Measurements from ENCODE around the gene AURKA.
"Not testable (repeated sequence)": the region's sequence is repeated elsewhere in the genome, so short reads cannot be mapped to it uniquely, and the experiment has no call there.

Gene AURKA

GRCh38 chr20:56359212-56360132 is 32.5 kb downstream of the AURKA start:
- peak; percentile 85 for DNase-seq (ENCODE audit: low read depth, low spot score)

- DNase-seq (ENCODE audit: low read depth, low spot score), result peak; percentile 95
These were observed 33.3 kb downstream of the AURKA start, which contains the start of gene FAM210B for GRCh38 chr20:56358600-56359211. FAM210B (plus strand) TSS chr20:56358974; CDS start chr20:56359006, 32 bp downstream.

GRCh38 chr20:56358070-56358469 is 33.9 kb downstream of the AURKA start:
- no peak for DNase-seq (ENCODE audit: low read depth, low spot score)

GRCh38 chr20:56353356-56353755 is 38.7 kb downstream of the AURKA start:
- DNase-seq (ENCODE audit: low read depth, low spot score), result no peak

- DNase-seq (ENCODE audit: low read depth, low spot score), result no peak
These were observed 39.5 kb downstream of the AURKA start for GRCh38 chr20:56352345-56353055.

GRCh38 chr20:56350842-56351241 is 41.2 kb downstream of the AURKA start:
- no peak for DNase-seq (ENCODE audit: low read depth, low spot score)

- no peak for DNase-seq (ENCODE audit: low read depth, low spot score)
These were observed 43.3 kb downstream of the AURKA start for GRCh38 chr20:56348746-56349145.

- DNase-seq (ENCODE audit: low read depth, low spot score), result no peak
These were observed 43.7 kb downstream of the AURKA start for GRCh38 chr20:56348305-56348693.

GRCh38 chr20:56347628-56348304 is 44.2 kb downstream of the AURKA start:
- DNase-seq (ENCODE audit: low read depth, low spot score), result peak; percentile 65

GRCh38 chr20:56345911-56346310 is 46.1 kb downstream of the AURKA start:
- DNase-seq (ENCODE audit: low read depth, low spot score), result no peak

GRCh38 chr20:56343861-56344381 is 48.1 kb downstream of the AURKA start:
- peak; percentile 91 for DNase-seq (ENCODE audit: low read depth, low spot score)

GRCh38 chr20:56342783-56343182 is 49.2 kb downstream of the AURKA start:
- DNase-seq (ENCODE audit: low read depth, low spot score), result no peak

- DNase-seq (ENCODE audit: low read depth, low spot score), result not testable (repeated sequence)
These were observed 55.3 kb downstream of the AURKA start for GRCh38 chr20:56336709-56337108.

GRCh38 chr20:56328861-56329260 is 63.2 kb downstream of the AURKA start:
- DNase-seq (ENCODE audit: low read depth, low spot score), result no peak

- DNase-seq (ENCODE audit: low read depth, low spot score), result no peak
These were observed 67.2 kb downstream of the AURKA start for GRCh38 chr20:56324806-56325205.

- no peak for DNase-seq (ENCODE audit: low read depth, low spot score)
These were observed 68.4 kb downstream of the AURKA start for GRCh38 chr20:56323656-56324055.

- no peak for DNase-seq (ENCODE audit: low read depth, low spot score)
These were observed 68.8 kb downstream of the AURKA start for GRCh38 chr20:56323206-56323605.

GRCh38 chr20:56322681-56323080 is 69.3 kb downstream of the AURKA start:
- no peak for DNase-seq (ENCODE audit: low read depth, low spot score)
